Endodermal cell (in vitro differentiated cells): Measurements from ENCODE around the gene DHRS9. TPM values are rescaled to one million over a fixed set of nuclear protein-coding genes. Genes with fewer than 3 reads are reported as not detected.
A peak's percentile ranks its signal among the peaks of the same experiment; 100 is the strongest.

Experiments
- DNase-seq: peaks from one replicate; pipeline ENCODE4 v3.0.0-alpha.2; 2017
- H3K27ac ChIP-seq: 2 replicates; pipeline ENCODE4 v1.5.1; 2013; ENCODE audit warnings: mild to moderate bottlenecking, low read depth, low read length, moderate library complexity
- H3K27me3 ChIP-seq: 2 replicates; pipeline ENCODE4 v1.6.1; 2013; ENCODE audit warnings: mild to moderate bottlenecking, low read length, moderate library complexity; ENCODE audit not compliant: insufficient read depth, control insufficient read depth, poor library complexity, severe bottlenecking
- H3K36me3 ChIP-seq: 2 replicates; pipeline ENCODE4 v1.7.0; 2013; ENCODE audit warnings: mild to moderate bottlenecking, low read length, moderate library complexity; ENCODE audit not compliant: control insufficient read depth, insufficient read depth
- H3K4me1 ChIP-seq: one replicate; pipeline ENCODE4 v1.7.0; 2013; ENCODE audit warnings: low read length; ENCODE audit not compliant: control insufficient read depth, insufficient read depth
- H3K4me3 ChIP-seq: 2 replicates; pipeline ENCODE4 v1.5.1; 2013; ENCODE audit warnings: mild to moderate bottlenecking, low read length, moderate library complexity
- H3K9ac ChIP-seq: 2 replicates; pipeline ENCODE4 v1.6.1; 2013; ENCODE audit warnings: mild to moderate bottlenecking, low read length, moderate library complexity; ENCODE audit not compliant: poor library complexity, severe bottlenecking; ENCODE audit errors: extremely low read depth
- H3K9me3 ChIP-seq: 2 replicates; pipeline ENCODE4 v1.6.1; 2013; ENCODE audit warnings: mild to moderate bottlenecking, low read length, moderate library complexity; ENCODE audit not compliant: control insufficient read depth
- H3K27ac Mint-ChIP-seq: 2 replicates; pipeline ENCODE4 v1.8.0; 2020; ENCODE audit warnings: mixed read lengths
- H3K27me3 Mint-ChIP-seq: 2 replicates; pipeline ENCODE4 v1.8.0; 2021; ENCODE audit warnings: mild to moderate bottlenecking, mixed read lengths; ENCODE audit not compliant: insufficient read depth
- H3K36me3 Mint-ChIP-seq: 2 replicates; pipeline ENCODE4 v1.8.0; 2020; ENCODE audit warnings: low read depth, mixed read lengths
- H3K4me1 Mint-ChIP-seq: 2 replicates; pipeline ENCODE4 v1.8.0; 2020; ENCODE audit warnings: mixed read lengths
- H3K4me3 Mint-ChIP-seq: 2 replicates; pipeline ENCODE4 v1.8.0; 2020; ENCODE audit warnings: mild to moderate bottlenecking, moderate library complexity, mixed read lengths
- H3K9me3 Mint-ChIP-seq: 2 replicates; pipeline ENCODE4 v1.8.0; 2020; ENCODE audit warnings: mild to moderate bottlenecking, mixed read lengths
- WGBS, 2 experiments: methylation state at CpG; one replicate each; pipeline versions ENCODE4 v1.1.5 to v1.1.7; 2013; ENCODE audit warnings: missing lambda C conversion rate in 2 of 2, mixed read lengths in 1 of 2; ENCODE audit not compliant: insufficient coverage in 1 of 2, insufficient read length in 1 of 2; 5-methylcytosine and 5-hydroxymethylcytosine counted together
- total RNA-seq, 2 donors: library from RNA; stranded (reverse); fragmentation: NEBNext Ultra II Directional in 1 of 2; extraction: Animal tissue kit (Norgen Biotek cat#: 25700) in 1 of 2; gene quantifications; 2 replicates in 1 of 2; 3 replicates in 1 of 2; pipeline ENCODE4 v1.2.1, GENCODE V29; 2021
- TF ChIP-seq, protein P1 (sequence below): fragments of 200-600 bp; sonication (generic); conservative IDR thresholded peaks from 2 replicates; pipeline ENCODE4 v1.5.0; 2021; ENCODE audit warnings: antibody characterized with exemption, mild to moderate bottlenecking

Gene DHRS9
- total RNA-seq, 2 donors from 2014 or later = not detected

DNA sequence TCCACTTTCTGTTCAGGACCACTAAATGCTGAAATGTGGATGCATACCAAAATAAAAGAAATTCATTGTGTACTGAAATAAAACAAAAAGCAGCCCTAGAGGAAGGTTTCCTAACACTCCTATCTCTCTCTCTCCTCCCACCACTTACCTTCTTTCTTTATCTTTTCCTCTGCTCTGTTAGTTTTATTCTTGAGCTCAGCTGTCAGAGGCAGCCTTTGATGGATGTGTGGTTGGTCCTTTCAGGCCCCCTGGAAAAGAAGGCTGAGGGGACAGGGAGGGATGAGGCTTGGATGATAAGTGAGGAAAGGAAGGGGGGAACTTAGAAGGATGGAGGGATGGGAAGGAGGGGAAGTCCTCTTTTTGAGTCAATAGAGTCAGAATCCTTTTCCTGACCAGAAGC, 47.6 kb downstream of the DHRS9 start:
- peaks cover 3% of the 10 kb centered on the region for H3K27me3 Mint-ChIP-seq

GRCh38 chr2:169118060-169118459, 48.7 kb downstream of the DHRS9 start:
- Mint-ChIP-seq H3K4me1 (no peaks in the 10 kb centered on the region), H3K36me3 (no peaks in the 10 kb centered on the region), H3K27me3 (peaks cover 3% of the 10 kb centered on the region), H3K27ac (no peak overlapping the region), H3K4me3 (no peak overlapping the region), H3K9me3 (no peaks in the 10 kb centered on the region)
- Histone ChIP-seq H3K27ac (no peak overlapping the region), H3K4me3 (no peak overlapping the region), H3K9me3 (peaks cover 4% of the 10 kb centered on the region), H3K36me3 (no peaks in the 10 kb centered on the region), H3K4me1 (no peaks in the 10 kb centered on the region), H3K27me3 (no peaks in the 10 kb centered on the region), H3K9ac (no peak overlapping the region)
- 63% methylated on average over 2 of the region's 2 CpGs; no CpG with 5 or more reads in 1 of the 2 experiments for WGBS, 2 experiments
- DNase-seq = no peak
- TF ChIP-seq, protein P1, sequence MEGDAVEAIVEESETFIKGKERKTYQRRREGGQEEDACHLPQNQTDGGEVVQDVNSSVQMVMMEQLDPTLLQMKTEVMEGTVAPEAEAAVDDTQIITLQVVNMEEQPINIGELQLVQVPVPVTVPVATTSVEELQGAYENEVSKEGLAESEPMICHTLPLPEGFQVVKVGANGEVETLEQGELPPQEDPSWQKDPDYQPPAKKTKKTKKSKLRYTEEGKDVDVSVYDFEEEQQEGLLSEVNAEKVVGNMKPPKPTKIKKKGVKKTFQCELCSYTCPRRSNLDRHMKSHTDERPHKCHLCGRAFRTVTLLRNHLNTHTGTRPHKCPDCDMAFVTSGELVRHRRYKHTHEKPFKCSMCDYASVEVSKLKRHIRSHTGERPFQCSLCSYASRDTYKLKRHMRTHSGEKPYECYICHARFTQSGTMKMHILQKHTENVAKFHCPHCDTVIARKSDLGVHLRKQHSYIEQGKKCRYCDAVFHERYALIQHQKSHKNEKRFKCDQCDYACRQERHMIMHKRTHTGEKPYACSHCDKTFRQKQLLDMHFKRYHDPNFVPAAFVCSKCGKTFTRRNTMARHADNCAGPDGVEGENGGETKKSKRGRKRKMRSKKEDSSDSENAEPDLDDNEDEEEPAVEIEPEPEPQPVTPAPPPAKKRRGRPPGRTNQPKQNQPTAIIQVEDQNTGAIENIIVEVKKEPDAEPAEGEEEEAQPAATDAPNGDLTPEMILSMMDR = no peak

More for the DNA sequence above, 47.6 kb downstream of the DHRS9 start:
- Histone ChIP-seq H3K4me3 (no peak overlapping the region), H3K27ac (no peak overlapping the region), H3K9ac (no peak overlapping the region), H3K4me1 (no peaks in the 10 kb centered on the region), H3K36me3 (no peaks in the 10 kb centered on the region), H3K9me3 (peaks cover 4% of the 10 kb centered on the region), H3K27me3 (no peaks in the 10 kb centered on the region)
- H3K27ac Mint-ChIP-seq = no peak overlapping the region
- no peaks in the 10 kb centered on the region for H3K36me3 Mint-ChIP-seq
- no peaks in the 10 kb centered on the region for H3K9me3 Mint-ChIP-seq
- H3K4me1 Mint-ChIP-seq = peaks cover 5% of the 10 kb centered on the region
- H3K4me3 Mint-ChIP-seq = no peak overlapping the region
- TF ChIP-seq, protein P1 = no peak
- no peak for DNase-seq

DNA sequence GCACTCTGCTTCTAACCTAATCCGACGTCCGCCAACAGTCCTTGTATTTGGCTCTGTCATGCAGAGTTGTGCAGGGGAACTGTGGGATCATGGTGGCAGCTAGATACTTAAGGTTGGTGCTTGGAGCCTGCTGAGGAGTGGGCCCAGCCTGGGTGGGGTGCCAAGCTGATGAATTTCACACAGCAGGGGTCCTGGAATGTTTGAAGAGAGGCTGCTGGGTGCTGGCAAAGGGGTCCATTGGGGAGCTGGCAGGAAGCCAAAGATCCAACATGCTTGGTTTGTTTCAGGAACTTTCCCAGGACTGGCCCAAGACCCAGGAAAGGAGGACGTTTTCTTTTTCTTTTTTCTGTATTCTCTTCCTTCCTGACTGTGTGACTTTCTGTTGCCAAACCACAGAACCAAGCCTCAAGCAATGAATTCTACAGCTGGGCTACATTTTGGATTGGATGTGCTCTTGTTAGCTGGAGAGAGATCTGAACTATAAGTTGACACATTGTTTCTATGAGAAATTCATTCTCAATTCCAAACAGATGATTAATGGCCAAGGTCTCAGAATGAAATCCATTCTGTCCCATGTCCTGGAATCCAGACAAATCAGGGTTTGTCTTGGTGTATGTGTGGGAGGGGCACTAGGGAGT, 49.9 kb downstream of the DHRS9 start:
- DNase-seq = no peak
- Histone ChIP-seq H3K4me3 (no peak overlapping the region), H3K9me3 (peaks cover 4% of the 10 kb centered on the region), H3K9ac (no peak overlapping the region), H3K4me1 (no peaks in the 10 kb centered on the region), H3K36me3 (no peaks in the 10 kb centered on the region), H3K27ac (peak overlapping the region; percentile 55), H3K27me3 (no peaks in the 10 kb centered on the region)
- 89 to 91% methylated on average over 4 of the region's 4 CpGs for WGBS, 2 experiments
- no peaks in the 10 kb centered on the region for H3K36me3 Mint-ChIP-seq
- H3K4me3 Mint-ChIP-seq = no peak overlapping the region
- no peaks in the 10 kb centered on the region for H3K4me1 Mint-ChIP-seq
- no peak overlapping the region for H3K27ac Mint-ChIP-seq
- peaks cover 3% of the 10 kb centered on the region for H3K27me3 Mint-ChIP-seq
- H3K9me3 Mint-ChIP-seq = no peaks in the 10 kb centered on the region
- TF ChIP-seq, protein P1 = no peak
